HG03565 (cell line): ENCODE measurements around the gene STK39.

Experiments used
- ATAC-seq: cut with Tn5 transposase; IDR thresholded peaks from one replicate; pipeline ENCODE4 v1.9.1; 2021; ENCODE audit warnings: mild to moderate bottlenecking, moderate library complexity; ENCODE audit not compliant: unreplicated experiment

STK39 gene

GRCh38 chr2:167941604-167942003, 305.8 kb downstream of the STK39 start:
- ATAC-seq, result no peak

GRCh38 chr2:167940734-167941507, 306.5 kb downstream of the STK39 start:
- ATAC-seq, result no peak

GRCh38 chr2:167940346-167940725, 307.1 kb downstream of the STK39 start:
- no peak for ATAC-seq

- ATAC-seq, result no peak
These were observed 307.7 kb downstream of the STK39 start for GRCh38 chr2:167939514-167940345.

GRCh38 chr2:167937403-167937802, 310.0 kb downstream of the STK39 start:
- no peak for ATAC-seq

GRCh38 chr2:167935803-167936110, 311.6 kb downstream of the STK39 start:
- no peak for ATAC-seq

GRCh38 chr2:167933097-167933814, 314.1 kb downstream of the STK39 start:
- ATAC-seq, result no peak

GRCh38 chr2:167932123-167932693, 315.2 kb downstream of the STK39 start:
- ATAC-seq, result no peak

- no peak for ATAC-seq
These were observed 317.9 kb downstream of the STK39 start for GRCh38 chr2:167929484-167929883.

- no peak for ATAC-seq
These were observed 319.0 kb downstream of the STK39 start for GRCh38 chr2:167928434-167928833.

- no peak for ATAC-seq
These were observed 321.6 kb downstream of the STK39 start for GRCh38 chr2:167925758-167926157.

GRCh38 chr2:167924556-167924955, 322.8 kb downstream of the STK39 start:
- ATAC-seq, result no peak

- no peak for ATAC-seq
These were observed 330.6 kb downstream of the STK39 start for GRCh38 chr2:167916756-167917155.

GRCh38 chr2:167914969-167915368, 332.4 kb downstream of the STK39 start:
- ATAC-seq, result no peak

GRCh38 chr2:167908786-167909185, 338.6 kb downstream of the STK39 start:
- no peak for ATAC-seq

- no peak for ATAC-seq
These were observed 341.7 kb downstream of the STK39 start for GRCh38 chr2:167905668-167906067.
